HG03064 (cell line): ENCODE data around the gene ESYT1.

Source experiments
- ATAC-seq: cut with Tn5 transposase; IDR thresholded peaks from one replicate; pipeline ENCODE4 v1.9.1; 2021; ENCODE audit warnings: low read depth; ENCODE audit not compliant: unreplicated experiment

ESYT1 gene

DNA sequence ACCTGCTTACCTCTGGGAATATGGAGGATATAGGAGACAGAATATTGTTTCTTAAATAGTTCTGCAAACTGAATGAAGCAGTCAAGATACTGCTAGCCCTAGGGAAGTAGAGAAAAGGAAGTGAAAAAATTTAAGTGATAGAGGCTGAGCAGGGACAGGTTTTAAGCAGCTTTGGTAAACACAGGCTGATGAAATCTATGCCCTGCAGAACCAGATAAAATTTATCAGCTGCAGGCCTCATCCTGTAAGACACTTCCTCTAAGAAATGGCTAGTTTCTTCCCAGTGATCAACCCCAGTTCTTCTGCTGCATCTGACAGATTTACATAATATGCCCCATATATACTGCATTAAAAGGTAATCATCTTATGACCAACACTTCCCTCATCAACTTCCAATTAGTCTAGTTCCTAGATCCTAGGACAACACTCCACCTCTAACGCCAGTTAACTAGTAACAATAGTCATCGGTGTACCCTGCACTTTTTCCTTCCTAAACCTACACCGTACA lies 1.3 kb upstream of the ESYT1 start:
- no peak for ATAC-seq

- ATAC-seq = no peak
Measured at GRCh38 chr12:56127485-56127887, 581 bp upstream of the ESYT1 start.

- ATAC-seq = no peak
Measured at GRCh38 chr12:56128670-56129205, 671 bp downstream of the ESYT1 start.

- ATAC-seq = no peak
Measured at GRCh38 chr12:56129206-56129941, 1.3 kb downstream of the ESYT1 start.

GRCh38 chr12:56129942-56130495 lies 2.0 kb downstream of the ESYT1 start:
- no peak for ATAC-seq

DNA sequence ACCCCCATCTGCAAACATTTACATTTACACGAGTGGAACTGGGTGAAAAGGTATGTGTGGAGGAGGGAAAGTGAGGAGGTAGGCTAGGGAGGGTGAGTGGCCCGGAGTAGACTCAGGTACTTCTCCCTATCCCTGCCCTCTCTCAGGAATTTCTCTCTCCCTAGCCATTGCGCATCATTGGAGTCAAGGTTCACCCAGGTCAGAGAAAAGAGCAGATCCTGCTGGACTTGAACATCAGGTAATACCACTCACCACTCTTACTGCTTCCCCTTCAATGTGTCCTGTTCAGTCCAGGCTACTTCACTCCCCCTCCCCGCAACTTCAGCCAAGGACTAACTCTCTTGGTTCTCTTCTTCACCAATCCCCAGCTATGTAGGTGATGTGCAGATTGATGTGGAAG lies 2.8 kb downstream of the ESYT1 start:
- no peak for ATAC-seq

DNA sequence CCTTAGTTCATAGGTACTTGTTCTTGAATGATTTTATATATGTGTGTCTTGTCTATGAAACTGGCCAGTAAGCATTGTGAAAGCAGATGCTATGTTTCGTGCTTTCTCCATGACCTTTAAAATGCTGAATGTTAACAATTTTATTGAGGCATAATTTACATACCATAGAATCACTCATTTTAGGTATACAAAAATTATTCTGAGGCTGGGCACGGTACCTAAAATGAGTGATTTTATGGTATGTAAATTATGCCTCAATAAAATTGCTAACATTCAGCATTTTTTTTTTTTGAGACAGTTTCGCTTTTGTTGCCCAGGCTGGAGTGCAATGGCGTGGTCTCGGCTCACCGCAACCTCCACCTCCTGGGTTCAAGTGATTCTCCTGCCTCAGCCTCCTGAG lies 6.8 kb downstream of the ESYT1 start:
- no peak for ATAC-seq

DNA sequence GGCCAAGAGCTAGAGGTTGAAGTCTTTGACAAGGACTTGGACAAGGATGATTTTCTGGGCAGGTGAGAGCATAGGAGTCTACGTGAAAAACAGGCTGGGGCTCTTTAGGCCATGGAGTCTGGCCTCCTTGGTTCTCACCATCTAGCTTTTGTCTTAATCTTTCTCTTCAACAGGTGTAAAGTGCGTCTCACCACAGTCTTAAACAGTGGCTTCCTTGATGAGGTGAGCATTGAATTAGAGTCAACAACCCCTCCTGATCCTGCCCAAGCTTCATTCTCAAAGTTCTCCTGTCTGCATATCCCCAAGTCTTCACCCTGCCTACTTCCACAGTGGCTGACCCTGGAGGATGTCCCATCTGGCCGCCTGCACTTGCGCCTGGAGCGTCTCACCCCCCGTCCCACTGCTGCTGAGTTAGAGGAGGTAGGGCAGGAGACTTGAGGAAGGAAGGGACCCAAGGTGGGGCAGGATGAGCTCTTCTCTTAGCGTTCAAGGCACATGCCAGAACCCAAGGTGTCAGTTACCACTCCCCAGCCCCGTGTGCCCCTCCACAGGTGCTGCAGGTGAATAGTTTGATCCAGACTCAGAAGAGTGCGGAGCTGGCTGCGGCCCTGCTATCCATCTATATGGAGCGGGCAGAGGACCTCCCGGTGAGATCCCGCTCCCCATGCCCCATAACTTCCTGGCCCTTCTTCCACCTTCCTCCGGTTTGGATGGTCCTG lies 9.9 kb downstream of the ESYT1 start:
- no peak for ATAC-seq

DNA sequence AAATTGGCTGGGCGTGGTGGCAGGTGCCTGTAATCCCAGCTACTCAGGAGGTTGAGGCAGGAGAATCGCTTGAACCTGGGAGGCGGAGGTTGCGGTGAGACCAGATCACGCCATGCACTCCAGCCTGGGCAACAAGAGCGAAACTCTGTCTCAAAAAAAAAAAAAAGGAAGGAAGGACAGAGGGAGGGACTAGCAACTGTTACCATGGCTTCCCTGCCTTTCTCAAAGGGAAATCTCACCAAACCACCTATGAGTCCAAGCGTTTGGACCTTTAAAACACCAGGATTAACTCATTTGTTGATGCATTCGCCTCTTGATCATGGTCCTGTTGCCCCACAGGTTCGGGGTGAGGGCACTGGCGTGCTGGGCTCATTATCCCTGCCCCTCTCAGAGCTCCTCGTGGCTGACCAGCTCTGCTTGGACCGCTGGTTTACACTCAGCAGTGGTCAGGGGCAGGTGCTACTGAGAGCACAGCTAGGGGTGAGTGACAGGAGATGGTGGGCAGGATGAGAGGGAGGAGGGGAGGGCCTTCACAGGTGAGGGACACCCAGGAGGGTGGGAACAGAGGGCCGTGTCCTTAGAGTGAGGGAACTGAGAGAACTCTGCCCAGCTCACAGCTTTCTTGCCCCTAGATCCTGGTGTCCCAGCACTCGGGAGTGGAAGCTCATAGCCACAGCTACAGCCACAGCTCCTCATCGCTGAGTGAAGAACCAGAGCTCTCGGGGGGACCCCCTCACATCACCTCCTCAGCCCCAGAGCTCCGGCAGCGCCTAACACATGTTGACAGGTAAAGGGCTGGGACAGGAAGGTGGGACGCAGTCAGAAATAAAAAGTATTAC lies 14.1 kb downstream of the ESYT1 start:
- no peak for ATAC-seq

- no peak for ATAC-seq
Measured at GRCh38 chr12:56143217-56143616, 15.2 kb downstream of the ESYT1 start.

DNA sequence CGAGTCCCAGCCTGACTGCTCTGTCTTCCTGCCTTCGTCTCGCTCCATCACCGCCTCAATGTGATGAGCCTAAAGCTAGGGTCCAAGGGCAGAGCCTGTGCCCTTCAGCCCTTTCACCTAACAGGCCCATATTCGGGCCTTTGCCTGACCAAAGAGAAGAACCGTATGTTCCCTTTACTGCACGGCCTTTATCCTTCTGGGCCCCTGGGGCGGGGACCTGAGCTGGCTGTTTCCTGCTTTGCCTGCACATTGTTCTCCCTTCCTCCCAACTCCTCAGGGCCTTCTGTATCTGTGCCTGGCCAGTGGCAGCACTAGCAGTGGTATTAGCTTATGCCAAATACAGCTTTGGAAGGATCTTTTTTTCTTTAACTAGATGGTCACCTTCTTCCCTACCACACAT lies 15.8 kb downstream of the ESYT1 start:
- ATAC-seq = no peak

DNA sequence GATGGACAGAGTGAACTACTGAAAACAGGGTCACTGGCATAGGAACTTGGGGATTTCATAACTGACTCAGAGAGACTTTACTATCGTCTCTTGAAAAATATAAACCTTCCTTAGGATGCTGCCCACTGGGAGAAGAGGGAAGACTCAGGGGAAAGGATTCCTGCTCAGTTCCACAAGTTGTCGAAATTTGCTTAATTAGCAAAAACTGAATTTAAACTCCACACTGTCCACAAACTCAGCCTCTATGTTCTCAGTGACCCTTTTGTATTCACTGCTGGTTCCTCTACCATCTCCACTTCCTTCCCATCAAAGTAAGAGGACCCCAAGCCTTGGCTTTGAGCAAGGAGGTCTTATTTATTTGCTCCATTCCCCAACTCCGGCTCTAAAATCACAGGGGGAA lies 17.1 kb downstream of the ESYT1 start:
- no peak for ATAC-seq

DNA sequence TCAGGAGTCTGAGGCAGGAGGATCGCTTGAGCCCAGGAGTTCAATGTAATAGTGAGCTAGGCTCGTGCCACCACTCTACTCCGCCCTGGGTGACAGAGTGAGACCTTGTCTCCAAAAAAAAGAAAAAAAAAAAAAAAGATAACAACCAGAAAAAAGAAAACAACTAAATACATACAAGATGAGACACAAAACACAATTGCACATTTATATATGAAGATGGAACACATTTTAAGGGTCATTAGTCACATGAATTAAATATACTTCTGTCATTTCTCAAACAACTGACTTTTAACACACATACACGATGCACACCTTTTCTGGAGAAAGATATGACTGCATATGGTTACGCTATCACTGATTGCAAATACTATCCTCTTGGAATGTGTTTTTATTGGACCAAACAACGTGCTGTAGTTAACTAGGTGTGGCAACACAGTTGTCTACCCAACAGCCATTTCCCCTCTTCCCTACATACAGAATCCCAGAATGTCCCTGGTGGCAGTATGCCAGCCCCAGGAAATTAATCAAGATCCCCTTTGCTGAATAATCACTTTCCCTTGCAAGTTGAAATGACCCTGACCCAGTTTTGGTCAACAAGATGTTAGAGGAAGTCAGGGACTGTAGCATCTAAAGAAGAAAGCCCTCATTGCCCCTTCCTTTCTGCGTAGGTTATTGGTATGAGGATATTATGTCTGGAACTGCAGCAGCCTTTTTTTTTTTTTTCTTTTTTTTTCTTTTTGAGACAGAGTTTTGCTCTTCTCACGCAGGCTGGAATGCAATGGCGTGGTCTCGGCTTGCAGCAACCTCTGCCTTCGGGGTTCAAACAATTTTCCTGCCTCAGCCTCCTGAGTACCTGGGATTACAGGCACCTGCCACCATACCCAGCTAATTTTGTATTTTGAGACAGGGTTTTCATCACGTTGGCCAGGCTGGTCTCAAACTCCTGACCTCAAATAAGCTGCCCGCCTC lies 18.7 kb downstream of the ESYT1 start:
- ATAC-seq = no peak

GRCh38 chr12:56150563-56150962 lies 22.5 kb downstream of the ESYT1 start:
- ATAC-seq = no peak

DNA sequence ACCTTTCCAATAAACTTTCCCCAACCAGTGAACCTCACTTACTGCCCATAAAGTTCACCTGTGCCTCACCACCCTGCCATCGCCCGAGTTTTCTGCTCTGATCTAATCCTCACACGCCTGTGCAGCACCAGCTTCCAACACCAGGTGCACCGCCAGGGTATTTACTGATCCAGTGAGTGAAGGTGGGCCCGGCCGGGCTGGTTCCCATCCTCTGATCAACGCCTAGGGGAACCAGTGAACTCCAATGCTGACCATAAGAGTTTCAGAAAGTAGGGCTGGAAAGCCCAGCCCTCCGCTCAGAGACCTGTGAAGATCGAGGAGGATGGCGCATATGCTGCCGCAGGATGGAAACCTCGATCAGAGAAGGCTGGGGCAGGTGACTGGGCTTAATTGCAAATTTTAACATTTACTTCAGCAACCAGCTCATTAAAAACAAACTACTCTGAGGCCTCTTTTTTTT lies 23.6 kb downstream of the ESYT1 start:
- peak; percentile 21 for ATAC-seq

- peak; percentile 74 for ATAC-seq
Measured at GRCh38 chr12:56152132-56152755, 24.2 kb downstream of the ESYT1 start, which contains the start of gene MYL6B. Gene MYL6B, plus strand, starts transcription at chr12:56152587. Its CDS starts 1,332 bp downstream, at chr12:56153919.

GRCh38 chr12:56152756-56153677 lies 24.9 kb downstream of the ESYT1 start:
- ATAC-seq = no peak

- no peak for ATAC-seq
Measured at GRCh38 chr12:56153678-56154065, 25.6 kb downstream of the ESYT1 start.
